MG63 (cell line): ENCODE data around the gene SMYD3. TPM values are rescaled to one million over a fixed set of nuclear protein-coding genes. Genes with fewer than 3 reads are reported as not detected.
"Not testable (repeated sequence)": the region's sequence is repeated elsewhere in the genome, so short reads cannot be mapped to it uniquely, and the experiment has no call there.

Experiments
- DNase-seq: peaks from one replicate; pipeline ENCODE4 v3.0.0-alpha.2; 2020
- H3K27me3 ChIP-seq: fragments of 250-450 bp; sonication (Bioruptor Pico); 2 replicates; pipeline ENCODE4 v1.5.1; 2020; ENCODE audit warnings: mild to moderate bottlenecking, moderate library complexity
- H3K36me3 ChIP-seq: fragments of 250-450 bp; sonication (Bioruptor Pico); 2 replicates; pipeline ENCODE4 v1.5.1; 2020; ENCODE audit warnings: mild to moderate bottlenecking, moderate library complexity
- H3K4me3 ChIP-seq: fragments of 250-450 bp; sonication (Bioruptor Pico); 2 replicates; pipeline ENCODE4 v1.5.1; 2020; ENCODE audit warnings: mild to moderate bottlenecking, moderate library complexity
- H3K9me3 ChIP-seq: fragments of 250-450 bp; sonication (Bioruptor Pico); 2 replicates; pipeline ENCODE4 v1.5.1; 2020; ENCODE audit warnings: mild to moderate bottlenecking, moderate library complexity
- total RNA-seq: library from RNA; depleted of rRNA; stranded (reverse); fragments of >200 nt; shearing (Covaris generic); gene quantifications from 2 replicates; pipeline ENCODE4 v1.2.3, GENCODE V29; 2014; ENCODE audit warnings: low replicate concordance

Gene SMYD3
- total RNA-seq, 1 experiment from 2014 or later = 46.6 TPM

DNA sequence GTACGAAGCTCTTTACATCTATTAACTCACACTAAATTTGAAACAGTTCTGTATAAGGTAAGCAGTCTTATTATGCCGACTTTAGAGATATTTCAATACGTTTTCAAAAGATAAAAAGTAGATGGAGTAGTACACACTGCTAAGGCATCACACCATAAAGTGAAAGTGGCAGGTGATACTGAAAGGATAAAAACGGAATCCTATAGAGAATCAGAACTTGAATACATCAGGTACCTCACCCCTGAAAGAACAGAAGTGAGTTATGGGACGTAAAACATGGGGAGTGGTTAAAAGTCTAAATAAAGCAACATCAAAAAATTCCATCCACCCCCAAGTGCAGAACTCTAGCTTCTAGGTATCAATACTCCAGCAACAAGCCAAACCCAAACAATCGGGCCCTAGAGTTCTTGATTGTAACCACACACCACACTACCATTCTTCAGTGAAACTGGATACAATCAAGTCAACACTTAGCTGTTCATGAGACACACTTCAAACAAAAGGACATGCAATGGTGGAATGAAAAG lies 142.6 kb downstream of the SMYD3 start:
- Histone ChIP-seq H3K36me3 (no peaks in the 10 kb centered on the region), H3K9me3 (no peaks in the 10 kb centered on the region), H3K27me3 (no peaks in the 10 kb centered on the region), H3K4me3 (no peak overlapping the region)
- no peak for DNase-seq

DNA sequence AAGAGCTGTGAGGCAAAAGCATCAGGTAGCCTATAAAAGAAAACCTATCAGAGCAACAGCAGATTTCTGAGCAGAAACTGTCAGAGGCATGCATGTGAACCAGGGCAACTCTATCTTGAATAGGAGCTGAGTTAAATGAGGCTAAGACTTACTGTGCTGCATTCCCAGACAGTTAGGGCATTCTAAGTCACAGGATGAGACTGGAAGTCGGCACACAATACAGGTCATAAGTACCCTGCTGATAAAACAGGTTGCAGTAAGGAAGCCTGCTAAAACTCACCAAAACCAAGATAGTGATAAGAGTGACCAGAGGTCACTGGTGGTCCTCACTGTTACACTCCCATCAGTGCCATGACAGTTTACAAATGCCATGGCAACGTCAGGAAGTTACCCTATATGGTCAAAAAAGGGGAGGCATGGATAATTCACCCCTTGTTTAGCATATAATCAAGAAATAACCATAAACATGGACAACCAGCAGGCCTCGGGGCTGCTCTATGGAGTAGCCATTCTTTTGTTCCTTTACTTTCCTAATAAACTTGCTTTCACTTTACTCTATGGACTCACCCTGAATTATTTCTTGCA lies 150.0 kb downstream of the SMYD3 start:
- H3K9me3 ChIP-seq, DNase-seq, H3K27me3 ChIP-seq, H3K36me3 ChIP-seq, H3K4me3 ChIP-seq: not testable (repeated sequence)

DNA sequence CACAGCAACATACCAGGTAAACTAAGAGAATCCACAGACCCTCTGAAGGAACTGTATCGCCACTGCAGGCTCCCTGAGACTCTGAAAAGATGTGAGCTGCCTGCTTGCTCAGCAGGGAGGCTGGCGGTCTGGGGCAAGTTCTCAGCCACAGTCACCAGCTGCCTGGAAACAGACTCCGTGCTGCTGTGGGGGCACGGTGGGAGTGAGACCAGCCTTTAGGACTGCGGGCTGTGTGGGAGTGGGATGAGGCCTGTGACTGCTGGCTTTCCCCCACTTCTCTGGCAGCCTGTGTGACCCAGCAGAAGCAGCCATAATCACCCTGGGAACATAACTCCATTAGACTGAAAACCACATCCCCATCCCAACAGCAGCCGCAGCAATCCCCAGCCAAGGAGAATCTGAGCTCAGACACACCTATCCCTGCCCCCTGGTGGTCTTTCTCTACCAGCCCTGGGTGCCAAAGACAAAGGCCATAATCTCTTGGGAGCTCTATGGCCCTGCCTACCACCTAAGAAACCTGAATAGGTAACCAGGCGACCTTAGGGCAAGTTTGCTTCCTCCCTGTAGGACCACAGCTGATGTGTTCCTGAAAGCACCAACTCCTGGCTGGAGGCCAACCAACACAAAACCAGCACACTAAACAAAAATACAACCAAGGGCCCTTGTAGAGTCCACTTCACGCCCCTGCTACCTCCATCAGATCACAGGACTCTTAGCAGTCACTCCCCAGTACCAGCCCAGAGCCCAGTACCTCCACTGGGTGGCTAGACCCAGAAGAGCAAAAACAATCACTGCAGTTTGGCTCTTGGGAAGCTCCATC lies 151.5 kb downstream of the SMYD3 start:
- H3K9me3 ChIP-seq = 0 out of 2 replicates have a peak, but pooled peaks cover 2% of the 10 kb centered on the region
- no peak for DNase-seq
- H3K27me3 ChIP-seq = no peaks in the 10 kb centered on the region
- H3K36me3 ChIP-seq = no peaks in the 10 kb centered on the region
- H3K4me3 ChIP-seq = no peak overlapping the region

GRCh38 chr1:246351721-246352120 lies 155.4 kb downstream of the SMYD3 start:
- Histone ChIP-seq H3K36me3 (no peaks in the 10 kb centered on the region), H3K27me3 (no peaks in the 10 kb centered on the region), H3K4me3 (no peak overlapping the region), H3K9me3 (no peaks in the 10 kb centered on the region)
- no peak for DNase-seq

- no peaks in the 10 kb centered on the region for H3K36me3 ChIP-seq
- H3K27me3 ChIP-seq = no peaks in the 10 kb centered on the region
- no peak for DNase-seq
- H3K4me3 ChIP-seq = no peak overlapping the region
- H3K9me3 ChIP-seq = no peaks in the 10 kb centered on the region
Measured at GRCh38 chr1:246350745-246351144, 156.3 kb downstream of the SMYD3 start.

DNA sequence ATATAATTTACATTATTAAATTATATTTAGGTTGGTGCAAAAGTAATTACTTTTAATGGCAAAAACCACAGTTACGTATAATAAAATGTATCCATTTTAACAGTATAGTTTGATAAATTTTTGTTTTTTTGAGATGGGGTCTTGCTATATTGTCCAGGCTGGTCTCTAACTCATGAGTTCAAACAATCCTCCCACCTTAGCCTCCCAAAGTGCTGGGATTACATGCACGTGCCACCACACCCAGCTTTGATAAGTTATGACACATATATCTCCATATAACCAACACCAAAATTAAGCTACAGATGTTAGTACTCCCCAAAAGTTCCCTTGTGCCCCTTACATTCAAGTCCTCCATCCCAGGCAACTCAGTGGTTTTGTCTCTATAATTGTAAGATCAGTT lies 163.1 kb downstream of the SMYD3 start:
- no peaks in the 10 kb centered on the region for H3K36me3 ChIP-seq
- H3K9me3 ChIP-seq = peaks cover 10% of the 10 kb centered on the region
- no peaks in the 10 kb centered on the region for H3K27me3 ChIP-seq
- DNase-seq = no peak
- H3K4me3 ChIP-seq = no peak overlapping the region

DNA sequence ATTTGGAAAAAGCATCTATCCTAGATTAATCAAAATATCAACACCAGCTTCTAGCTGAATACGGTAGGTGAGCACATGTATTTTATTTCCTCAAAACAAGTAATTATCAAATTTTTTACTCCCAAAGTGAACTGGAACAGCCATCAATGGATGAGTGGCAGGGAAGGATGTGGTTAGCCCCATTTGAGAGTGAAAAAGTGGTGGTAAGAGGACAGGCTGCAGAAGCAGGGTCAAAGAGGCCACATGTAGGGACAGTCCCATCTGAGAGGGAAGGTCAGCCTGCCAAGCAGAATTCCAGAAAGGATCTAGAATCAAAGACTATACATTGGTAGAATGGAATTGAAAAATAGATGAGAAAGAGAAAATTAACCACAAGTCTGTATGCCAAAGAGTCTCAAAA lies 163.8 kb downstream of the SMYD3 start:
- no peak for DNase-seq
- Histone ChIP-seq H3K9me3 (peaks cover 10% of the 10 kb centered on the region), H3K27me3 (no peaks in the 10 kb centered on the region), H3K36me3 (no peaks in the 10 kb centered on the region), H3K4me3 (no peak overlapping the region)

- DNase-seq = no peak
- H3K27me3 ChIP-seq = no peaks in the 10 kb centered on the region
- H3K36me3 ChIP-seq = no peaks in the 10 kb centered on the region
- H3K4me3 ChIP-seq = no peak overlapping the region
- no peaks in the 10 kb centered on the region for H3K9me3 ChIP-seq
Measured at GRCh38 chr1:246338546-246338945, 168.5 kb downstream of the SMYD3 start.

GRCh38 chr1:246338098-246338497 lies 169.0 kb downstream of the SMYD3 start:
- Histone ChIP-seq H3K9me3 (no peaks in the 10 kb centered on the region), H3K27me3 (no peaks in the 10 kb centered on the region), H3K4me3 (no peak overlapping the region), H3K36me3 (no peaks in the 10 kb centered on the region)
- no peak for DNase-seq

DNA sequence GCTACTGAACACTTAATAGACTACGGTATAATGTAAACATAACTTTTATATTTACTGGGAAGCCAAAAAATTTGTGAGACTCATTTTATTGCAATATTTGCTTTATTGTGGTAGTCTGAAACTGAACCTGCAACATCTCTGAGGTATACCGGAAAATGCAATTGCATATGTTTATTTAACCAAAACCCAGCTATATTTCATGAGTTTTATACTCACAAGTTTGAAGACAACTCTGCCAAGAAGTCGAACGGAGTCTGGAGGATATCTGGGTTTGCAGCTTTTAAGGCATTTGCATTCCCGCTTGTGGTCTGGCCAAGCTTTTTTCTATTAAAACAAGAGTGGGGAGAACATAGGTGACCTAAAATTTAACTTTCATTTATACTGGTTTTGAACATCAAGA lies 171.9 kb downstream of the SMYD3 start:
- Histone ChIP-seq H3K4me3 (no peak overlapping the region), H3K27me3 (no peaks in the 10 kb centered on the region), H3K9me3 (no peaks in the 10 kb centered on the region), H3K36me3 (no peaks in the 10 kb centered on the region)
- no peak for DNase-seq

DNA sequence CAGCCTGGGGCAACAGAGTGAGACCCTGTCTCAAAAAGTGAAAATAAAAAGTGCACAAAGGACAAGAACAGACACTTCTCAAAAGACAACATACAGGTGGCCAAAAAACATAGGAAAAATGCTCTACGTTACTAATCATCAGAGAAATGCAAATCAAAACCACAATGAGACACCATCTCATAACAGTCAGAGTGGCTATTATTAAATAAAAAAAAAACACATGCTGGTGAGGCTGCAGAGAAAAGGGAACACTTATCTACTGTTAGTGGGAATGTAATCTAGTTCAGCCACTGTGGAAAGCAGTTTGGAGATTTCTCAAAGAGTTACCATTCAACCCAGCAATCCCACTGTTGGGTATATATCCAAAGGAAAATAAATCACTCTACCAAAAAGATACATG lies 173.2 kb downstream of the SMYD3 start:
- Histone ChIP-seq H3K9me3 (no peaks in the 10 kb centered on the region), H3K4me3 (no peak overlapping the region), H3K27me3 (no peaks in the 10 kb centered on the region), H3K36me3 (no peaks in the 10 kb centered on the region; the same call in none of the 2 replicates)
- no peak for DNase-seq

DNA sequence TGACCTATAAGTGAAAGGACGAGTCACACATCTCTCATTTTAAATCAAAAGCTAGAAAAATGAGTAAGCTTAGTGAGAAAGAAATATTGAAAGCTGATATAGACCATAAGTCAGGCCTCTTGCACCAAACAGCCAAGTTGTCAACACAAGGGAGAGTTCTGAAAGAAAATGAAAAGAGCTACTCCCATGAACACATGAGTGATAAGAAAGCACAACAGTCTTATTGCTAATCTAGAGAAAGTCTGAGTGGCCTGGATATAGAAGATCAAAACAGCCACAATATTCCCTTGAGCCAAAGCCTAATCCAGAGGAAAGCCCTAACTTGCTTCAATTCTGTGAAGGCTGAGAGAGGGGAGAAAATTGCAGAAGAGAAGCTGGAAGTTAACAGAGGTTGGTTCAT lies 175.0 kb downstream of the SMYD3 start:
- DNase-seq = no peak
- H3K4me3 ChIP-seq = no peak overlapping the region
- H3K27me3 ChIP-seq = no peaks in the 10 kb centered on the region
- no peaks in the 10 kb centered on the region; the same call in none of the 2 replicates for H3K36me3 ChIP-seq
- H3K9me3 ChIP-seq = no peaks in the 10 kb centered on the region

GRCh38 chr1:246329900-246330299 lies 177.2 kb downstream of the SMYD3 start:
- Histone ChIP-seq H3K27me3 (no peaks in the 10 kb centered on the region), H3K36me3 (no peaks in the 10 kb centered on the region; the same call in none of the 2 replicates), H3K9me3 (no peaks in the 10 kb centered on the region), H3K4me3 (no peak overlapping the region)
- DNase-seq = no peak

DNA sequence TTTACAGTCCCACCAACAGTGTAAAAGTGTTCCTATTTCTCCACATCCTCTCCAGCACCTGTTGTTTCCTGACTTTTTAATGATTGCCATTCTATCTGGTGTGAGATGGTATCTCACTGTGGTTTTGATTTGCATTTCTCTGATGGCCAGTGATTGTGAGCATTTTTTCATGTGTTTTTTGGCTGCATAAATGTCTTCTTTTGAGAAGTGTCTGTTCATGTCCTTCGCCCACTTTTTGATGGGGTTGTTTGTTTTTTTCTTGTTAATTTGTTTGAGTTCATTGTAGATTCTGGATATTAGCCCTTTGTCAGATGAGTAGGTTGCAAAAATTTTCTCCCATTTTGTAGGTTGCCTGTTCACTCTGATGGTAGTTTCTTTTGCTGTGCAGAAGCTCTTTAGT lies 177.8 kb downstream of the SMYD3 start:
- H3K36me3 ChIP-seq, DNase-seq, H3K4me3 ChIP-seq, H3K9me3 ChIP-seq, H3K27me3 ChIP-seq: not testable (repeated sequence)

- peak; percentile 7 for DNase-seq
- H3K27me3 ChIP-seq = no peaks in the 10 kb centered on the region
- H3K4me3 ChIP-seq = no peak overlapping the region
- H3K9me3 ChIP-seq = no peaks in the 10 kb centered on the region
- no peaks in the 10 kb centered on the region; the same call in none of the 2 replicates for H3K36me3 ChIP-seq
Measured at GRCh38 chr1:246324711-246325110, 182.4 kb downstream of the SMYD3 start.

DNA sequence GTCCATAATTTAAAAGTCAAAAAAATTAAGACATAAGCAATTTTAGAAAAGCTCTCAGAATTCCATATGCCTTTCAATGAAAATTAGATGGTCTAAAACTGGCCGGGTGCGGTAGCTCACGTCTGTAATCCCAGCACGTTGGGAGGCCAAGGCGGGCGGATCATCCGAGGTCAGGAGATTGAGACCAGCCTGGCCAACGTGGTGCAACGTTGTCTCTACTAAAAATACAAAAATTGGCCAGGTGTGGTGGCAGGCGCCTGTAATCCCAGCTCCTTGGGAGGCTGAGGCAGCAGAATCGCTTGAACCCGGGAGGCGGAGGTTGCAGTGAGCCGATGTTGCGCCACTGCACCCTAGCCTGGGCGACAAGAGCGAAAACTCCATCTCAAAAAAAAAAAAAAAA lies 183.0 kb downstream of the SMYD3 start:
- not testable (repeated sequence) for H3K36me3 ChIP-seq, DNase-seq, H3K4me3 ChIP-seq, H3K27me3 ChIP-seq, H3K9me3 ChIP-seq

GRCh38 chr1:246320286-246320685 lies 186.8 kb downstream of the SMYD3 start:
- no peak for DNase-seq

More at GRCh38 chr1:246320286-246320685, 186.8 kb downstream of the SMYD3 start:
- Histone ChIP-seq H3K27me3 (no peaks in the 10 kb centered on the region), H3K36me3 (no peaks in the 10 kb centered on the region), H3K9me3 (no peaks in the 10 kb centered on the region), H3K4me3 (no peak overlapping the region)
